ENCODE results near the gene PTGDR. TPM values are rescaled to one million over a fixed set of nuclear protein-coding genes. Genes with fewer than 3 reads are reported as not detected.

The PTGDR gene
- total RNA-seq, 4 donors from 2014 or later, result 2.7 to 7.4 (median 6.4) TPM

- no peak for TF ChIP-seq EP300 (IDR thresholded peaks at IDR 0.05)
- no peak for TF ChIP-seq POLR2A (IDR thresholded peaks at IDR 0.05)
- no peak for TF ChIP-seq CTCF (IDR thresholded peaks at IDR 0.05)
- H3K4me3 ChIP-seq, result no peak overlapping the region
- peaks cover 0 to 6% (median 0%) of the 10 kb centered on the region in 4 donors for H3K9me3 ChIP-seq
- 74 to 84% methylated on average over 7 of the region's 7 CpGs for WGBS, 2 donors
- no peak overlapping the region for H3K27ac ChIP-seq
- no peaks in the 10 kb centered on the region for H3K4me1 ChIP-seq
- H3K36me3 ChIP-seq, result no peaks in the 10 kb centered on the region
- DNase-seq (ENCODE audit: low spot score in 2 of 2), result no peak
- no peaks in the 10 kb centered on the region for H3K27me3 ChIP-seq
Observed at GRCh38 chr14:52227619-52228222, 39.8 kb upstream of the PTGDR start.

GRCh38 chr14:52233693-52234092 is 33.8 kb upstream of the PTGDR start:
- H3K4me3 ChIP-seq, result no peak overlapping the region
- 63 to 69% methylated on average over 2 of the region's 2 CpGs for WGBS, 2 donors

GRCh38 chr14:52235434-52235833 is 32.1 kb upstream of the PTGDR start:
- H3K27ac ChIP-seq, result no peak overlapping the region
- TF ChIP-seq POLR2A (IDR thresholded peaks at IDR 0.05) (no peak), CTCF (IDR thresholded peaks at IDR 0.05) (no peak), EP300 (IDR thresholded peaks at IDR 0.05) (no peak)
- H3K9me3 ChIP-seq, result no peaks in the 10 kb centered on the region
- DNase-seq (ENCODE audit: low spot score in 2 of 2), result no peak
- H3K4me3 ChIP-seq, result no peak overlapping the region
- 68 to 83% methylated on average over 2 of the region's 2 CpGs for WGBS, 2 donors
- H3K4me1 ChIP-seq, result no peaks in the 10 kb centered on the region
- no peaks in the 10 kb centered on the region for H3K36me3 ChIP-seq
- H3K27me3 ChIP-seq, result no peaks in the 10 kb centered on the region

More at GRCh38 chr14:52233693-52234092, 33.8 kb upstream of the PTGDR start:
- TF ChIP-seq EP300 (IDR thresholded peaks at IDR 0.05), result no peak
- TF ChIP-seq CTCF (IDR thresholded peaks at IDR 0.05), result no peak
- TF ChIP-seq POLR2A (IDR thresholded peaks at IDR 0.05), result no peak
- Histone ChIP-seq H3K27me3 (no peaks in the 10 kb centered on the region), H3K36me3 (no peaks in the 10 kb centered on the region), H3K4me1 (no peaks in the 10 kb centered on the region), H3K9me3 (peaks cover 0 to 6% (median 0%) of the 10 kb centered on the region in 4 donors), H3K27ac (no peak overlapping the region)
- DNase-seq (ENCODE audit: low spot score in 2 of 2), result no peak

GRCh38 chr14:52235866-52236510 is 31.5 kb upstream of the PTGDR start:
- no peak for DNase-seq (ENCODE audit: low spot score in 2 of 2)
- TF ChIP-seq CTCF (IDR thresholded peaks at IDR 0.05) (no peak), POLR2A (IDR thresholded peaks at IDR 0.05) (no peak), EP300 (IDR thresholded peaks at IDR 0.05) (no peak)
- 41 to 45% methylated on average over 7 of the region's 7 CpGs for WGBS, 2 donors
- H3K27ac ChIP-seq, result no peak overlapping the region
- H3K9me3 ChIP-seq, result no peaks in the 10 kb centered on the region
- no peaks in the 10 kb centered on the region for H3K36me3 ChIP-seq
- H3K27me3 ChIP-seq, result no peaks in the 10 kb centered on the region
- no peaks in the 10 kb centered on the region for H3K4me1 ChIP-seq
- H3K4me3 ChIP-seq, result no peak overlapping the region

- WGBS, 2 donors, result 49% methylated on average over 1 of the region's 1 CpG
Observed at GRCh38 chr14:52238682-52239081, 28.8 kb upstream of the PTGDR start.

More at GRCh38 chr14:52238682-52239081, 28.8 kb upstream of the PTGDR start:
- Histone ChIP-seq H3K9me3 (no peaks in the 10 kb centered on the region), H3K27me3 (no peaks in the 10 kb centered on the region), H3K4me3 (no peak overlapping the region), H3K36me3 (no peaks in the 10 kb centered on the region), H3K4me1 (no peaks in the 10 kb centered on the region), H3K27ac (no peak overlapping the region)
- TF ChIP-seq POLR2A (IDR thresholded peaks at IDR 0.05) (no peak), CTCF (IDR thresholded peaks at IDR 0.05) (no peak), EP300 (IDR thresholded peaks at IDR 0.05) (no peak)
- DNase-seq (ENCODE audit: low spot score in 2 of 2), result no peak
